ENCODE data around the gene SERPINE1. TPM values are rescaled to one million over a fixed set of nuclear protein-coding genes. Genes with fewer than 3 reads are reported as not detected.
A peak's percentile ranks its signal among the peaks of the same experiment; 100 is the strongest.

SERPINE1 gene
- total and polyA plus RNA-seq, 2 donors (not counting 1 experiment from before 2014, with no cell fraction given): 167 to 1,153 TPM

- Histone ChIP-seq H3K4me3 (replicated peaks in 1 of 4; ENCODE audit: control extremely low read depth in 1 of 4, insufficient read depth in 1 of 4, low read depth in 3 of 4, low read length in 4 of 4) (peak overlapping the region in 1 of 4 experiments; percentile 6), H4K20me1 (ENCODE audit: control insufficient read depth, extremely low read depth, insufficient read depth, low read length) (no peaks in the 10 kb centered on the region), H3K27ac (ENCODE audit: insufficient read depth, low read length) (peak overlapping the region; percentile 33), H3K79me2 (ENCODE audit: control insufficient read depth, insufficient read depth, low read length) (peaks cover 16% of the 10 kb centered on the region), H2AFZ (ENCODE audit: low read length) (no peak overlapping the region), H3K9ac (ENCODE audit: insufficient read depth, low read length) (no peak overlapping the region), H3K4me2 (ENCODE audit: extremely low read depth, insufficient read depth, low read length) (no peak overlapping the region), H3K36me3 (ENCODE audit: control insufficient read depth, insufficient read depth, low read length) (peaks cover 33% of the 10 kb centered on the region), H3K27me3 (ENCODE audit: control insufficient read depth, insufficient read depth, low read length) (no peaks in the 10 kb centered on the region), H3K9me3 (ENCODE audit: control insufficient read depth, insufficient read depth, low read depth, low read length) (no peaks in the 10 kb centered on the region), H3K4me1 (ENCODE audit: control insufficient read depth, extremely low read depth, insufficient read depth, low read length) (peaks cover 31% of the 10 kb centered on the region)
- peak; percentile 59 to 75 for DNase-seq (ENCODE audit: low read depth in 2 of 2)
- no peak for TF ChIP-seq CTCF (conservative IDR thresholded peaks at IDR 0.05 in 1 of 2, IDR thresholded peaks at IDR 0.05 in 1 of 2; ENCODE audit: low read depth in 1 of 2, low read length in 2 of 2)
- TF ChIP-seq EZH2 (IDR thresholded peaks at IDR 0.05; ENCODE audit: low read length, missing control alignments): no peak
Measured at GRCh38 chr7:101134399-101134980, 7.6 kb downstream of the SERPINE1 start.

GRCh38 chr7:101137651-101138212 lies 10.8 kb downstream of the SERPINE1 start:
- peak overlapping the region; percentile 10 for H3K4me2 ChIP-seq (ENCODE audit: extremely low read depth, insufficient read depth, low read length)
- H3K4me1 ChIP-seq (ENCODE audit: control insufficient read depth, extremely low read depth, insufficient read depth, low read length): peaks cover 28% of the 10 kb centered on the region

More at GRCh38 chr7:101137651-101138212, 10.8 kb downstream of the SERPINE1 start:
- no peak for DNase-seq (ENCODE audit: low read depth in 2 of 2)
- peaks cover 22% of the 10 kb centered on the region for H3K36me3 ChIP-seq (ENCODE audit: control insufficient read depth, insufficient read depth, low read length)
- TF ChIP-seq CTCF (conservative IDR thresholded peaks at IDR 0.05 in 1 of 2, IDR thresholded peaks at IDR 0.05 in 1 of 2; ENCODE audit: low read depth in 1 of 2, low read length in 2 of 2): no peak
- no peak for TF ChIP-seq EZH2 (IDR thresholded peaks at IDR 0.05; ENCODE audit: low read length, missing control alignments)
- H2AFZ ChIP-seq (ENCODE audit: low read length): no peak overlapping the region
- no peaks in the 10 kb centered on the region for H4K20me1 ChIP-seq (ENCODE audit: control insufficient read depth, extremely low read depth, insufficient read depth, low read length)
- peak overlapping the region; percentile 48 for H3K27ac ChIP-seq (ENCODE audit: insufficient read depth, low read length)
- H3K27me3 ChIP-seq (ENCODE audit: control insufficient read depth, insufficient read depth, low read length): no peaks in the 10 kb centered on the region
- H3K4me3 ChIP-seq (replicated peaks in 1 of 4; ENCODE audit: control extremely low read depth in 1 of 4, insufficient read depth in 1 of 4, low read depth in 3 of 4, low read length in 4 of 4): no peak overlapping the region
- peaks cover 2% of the 10 kb centered on the region for H3K79me2 ChIP-seq (ENCODE audit: control insufficient read depth, insufficient read depth, low read length)
- H3K9me3 ChIP-seq (ENCODE audit: control insufficient read depth, insufficient read depth, low read depth, low read length): no peaks in the 10 kb centered on the region
- no peak overlapping the region for H3K9ac ChIP-seq (ENCODE audit: insufficient read depth, low read length)
